Natural killer cell (primary cell): ENCODE results near the gene TRAF2. TPM values are rescaled to one million over a fixed set of nuclear protein-coding genes. Genes with fewer than 3 reads are reported as not detected.
A peak's percentile ranks its signal among the peaks of the same experiment; 100 is the strongest.

Source experiments
- ATAC-seq, 3 donors: fragments of 150-1000 bp in 2 of 3; fragments of 200-7000 bp in 1 of 3; cut with Tn5 transposase; 1 replicate in 1 of 3; 2 replicates in 2 of 3; pipeline ENCODE4 v1.10.0; 2021; ENCODE audit warnings: mild to moderate bottlenecking in 2 of 3, moderate library complexity in 2 of 3
- DNase-seq, 2 donors: peaks; one replicate each; pipeline versions ENCODE4 v3.0.0 to v3.0.0-alpha.2; 2013 to 2021; ENCODE audit warnings: mixed read lengths in 1 of 2
- H3K27ac ChIP-seq: one replicate; pipeline ENCODE4 v1.5.1; 2013; ENCODE audit warnings: mild to moderate bottlenecking, low read length
- H3K27me3 ChIP-seq: one replicate; pipeline ENCODE4 v1.6.1; 2013; ENCODE audit warnings: low read length; ENCODE audit not compliant: control insufficient read depth, insufficient read depth
- H3K36me3 ChIP-seq: one replicate; pipeline ENCODE4 v1.6.1; 2013; ENCODE audit warnings: low read length; ENCODE audit not compliant: control insufficient read depth, insufficient read depth
- H3K4me1 ChIP-seq: one replicate; pipeline ENCODE4 v1.6.1; 2013; ENCODE audit warnings: low read length; ENCODE audit not compliant: control insufficient read depth, insufficient read depth
- H3K4me3 ChIP-seq: one replicate; pipeline ENCODE4 v1.5.1; 2013; ENCODE audit warnings: low read length
- H3K9me3 ChIP-seq: one replicate; pipeline ENCODE4 v1.6.1; 2013; ENCODE audit warnings: low read length; ENCODE audit not compliant: control insufficient read depth, insufficient read depth
- H3K27ac Mint-ChIP-seq, 2 donors: one replicate each; pipeline ENCODE4 v1.8.0; 2022; ENCODE audit warnings: mild to moderate bottlenecking in 2 of 2, mixed read lengths in 2 of 2, moderate library complexity in 1 of 2
- H3K27me3 Mint-ChIP-seq, 2 donors: one replicate each; pipeline ENCODE4 v1.8.0; 2022; ENCODE audit warnings: low read depth in 2 of 2, mixed read lengths in 2 of 2
- H3K36me3 Mint-ChIP-seq: one replicate; pipeline ENCODE4 v1.8.0; 2022; ENCODE audit warnings: mixed read lengths
- H3K4me1 Mint-ChIP-seq, 2 donors: one replicate each; pipeline ENCODE4 v1.8.0; 2022; ENCODE audit warnings: mixed read lengths in 2 of 2
- H3K4me3 Mint-ChIP-seq: one replicate; pipeline ENCODE4 v1.8.0; 2022; ENCODE audit warnings: mild to moderate bottlenecking, moderate library complexity, mixed read lengths
- H3K9me3 Mint-ChIP-seq, 2 donors: one replicate each; pipeline ENCODE4 v1.8.0; 2022; ENCODE audit warnings: mixed read lengths in 2 of 2
- WGBS: methylation state at CpG from one replicate; pipeline ENCODE4 v1.1.7; 2013; ENCODE audit warnings: missing lambda C conversion rate; ENCODE audit not compliant: insufficient coverage; 5-methylcytosine and 5-hydroxymethylcytosine counted together
- intact Hi-C: fragments of 100-400 bp; cut with micrococcal nuclease; formaldehyde crosslinking; loops from one replicate; pipeline ENCODE4 v1.14.2; 2022
- total RNA-seq, 4 donors: library from RNA; stranded (reverse); fragments of 120-200 nt in 1 of 4; gene quantifications; one replicate each; pipeline versions ENCODE4 v1.2.3 to v1.2.4, GENCODE V29; 2013 to 2022
- TF ChIP-seq, protein P1 (sequence below): fragments of 200-600 bp; IDR thresholded peaks from one replicate; pipeline ENCODE4 v1.8.0; 2022; ENCODE audit warnings: antibody characterized with exemption

Gene TRAF2
- total RNA-seq, 3 donors from 2014 or later (not counting 1 experiment from before 2014, with no cell fraction given) = 17.4 to 35.5 (median 25.0) TPM

DNA sequence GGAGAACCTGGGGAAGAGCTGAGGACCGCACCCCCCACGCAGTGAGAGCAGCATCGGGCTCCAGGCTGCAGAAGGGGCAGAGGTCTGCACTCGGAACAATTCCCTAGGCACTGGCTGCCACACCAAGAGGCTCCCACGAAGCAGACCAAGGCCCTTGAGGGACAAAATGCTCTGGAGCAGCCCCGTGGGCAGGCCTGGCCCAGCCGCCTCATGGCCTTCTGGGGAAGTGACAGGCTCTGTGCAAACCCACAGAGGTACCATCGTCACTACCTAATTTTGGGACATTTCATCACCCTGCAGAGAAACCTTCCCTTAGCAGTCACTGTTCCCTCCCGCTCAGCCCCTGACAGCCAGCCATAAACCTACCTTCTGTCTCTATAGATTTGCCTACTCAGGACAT is 42.3 kb downstream of the TRAF2 start:
- intact Hi-C loops = no loop called here
- no peaks in the 10 kb centered on the region for H3K27me3 Mint-ChIP-seq
- no peak overlapping the region for H3K4me3 Mint-ChIP-seq
- Histone ChIP-seq H3K9me3 (no peaks in the 10 kb centered on the region), H3K4me1 (no peaks in the 10 kb centered on the region), H3K27me3 (no peaks in the 10 kb centered on the region), H3K4me3 (no peak overlapping the region), H3K27ac (no peak overlapping the region), H3K36me3 (peaks cover 18% of the 10 kb centered on the region)
- TF ChIP-seq, protein P1, sequence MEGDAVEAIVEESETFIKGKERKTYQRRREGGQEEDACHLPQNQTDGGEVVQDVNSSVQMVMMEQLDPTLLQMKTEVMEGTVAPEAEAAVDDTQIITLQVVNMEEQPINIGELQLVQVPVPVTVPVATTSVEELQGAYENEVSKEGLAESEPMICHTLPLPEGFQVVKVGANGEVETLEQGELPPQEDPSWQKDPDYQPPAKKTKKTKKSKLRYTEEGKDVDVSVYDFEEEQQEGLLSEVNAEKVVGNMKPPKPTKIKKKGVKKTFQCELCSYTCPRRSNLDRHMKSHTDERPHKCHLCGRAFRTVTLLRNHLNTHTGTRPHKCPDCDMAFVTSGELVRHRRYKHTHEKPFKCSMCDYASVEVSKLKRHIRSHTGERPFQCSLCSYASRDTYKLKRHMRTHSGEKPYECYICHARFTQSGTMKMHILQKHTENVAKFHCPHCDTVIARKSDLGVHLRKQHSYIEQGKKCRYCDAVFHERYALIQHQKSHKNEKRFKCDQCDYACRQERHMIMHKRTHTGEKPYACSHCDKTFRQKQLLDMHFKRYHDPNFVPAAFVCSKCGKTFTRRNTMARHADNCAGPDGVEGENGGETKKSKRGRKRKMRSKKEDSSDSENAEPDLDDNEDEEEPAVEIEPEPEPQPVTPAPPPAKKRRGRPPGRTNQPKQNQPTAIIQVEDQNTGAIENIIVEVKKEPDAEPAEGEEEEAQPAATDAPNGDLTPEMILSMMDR = no peak
- peaks cover 7 to 16% of the 10 kb centered on the region in 2 donors for H3K4me1 Mint-ChIP-seq
- WGBS = 87% methylated on average over 9 of the region's 9 CpGs
- no peaks in the 10 kb centered on the region for H3K9me3 Mint-ChIP-seq
- H3K36me3 Mint-ChIP-seq = no peaks in the 10 kb centered on the region
- ATAC-seq = peak in 1 of 3 donors; percentile 28
- H3K27ac Mint-ChIP-seq = peak overlapping the region in 1 of 2 donors; percentile 53
- no peak for DNase-seq

DNA sequence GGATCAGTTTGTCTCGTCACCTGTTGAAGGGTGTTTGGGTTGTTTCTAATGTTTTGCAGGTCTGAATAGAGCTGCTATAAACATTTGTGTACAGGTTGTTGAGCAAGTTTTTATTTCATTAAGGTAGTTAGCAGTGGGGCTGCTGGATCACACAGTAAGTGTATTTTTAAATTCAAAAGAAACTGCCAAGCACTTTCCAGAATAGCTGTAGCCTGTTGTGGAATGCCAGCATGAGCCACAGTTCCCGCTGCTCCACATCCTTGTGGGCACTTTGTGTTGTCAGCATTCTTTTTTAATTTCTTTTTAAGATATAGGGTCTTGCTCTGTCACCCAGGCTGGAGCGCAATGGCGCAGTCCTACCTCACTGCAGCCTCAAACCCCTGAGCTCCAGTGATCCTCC is 43.7 kb downstream of the TRAF2 start:
- H3K4me3 Mint-ChIP-seq = no peak overlapping the region
- H3K9me3 Mint-ChIP-seq = no peaks in the 10 kb centered on the region

DNA sequence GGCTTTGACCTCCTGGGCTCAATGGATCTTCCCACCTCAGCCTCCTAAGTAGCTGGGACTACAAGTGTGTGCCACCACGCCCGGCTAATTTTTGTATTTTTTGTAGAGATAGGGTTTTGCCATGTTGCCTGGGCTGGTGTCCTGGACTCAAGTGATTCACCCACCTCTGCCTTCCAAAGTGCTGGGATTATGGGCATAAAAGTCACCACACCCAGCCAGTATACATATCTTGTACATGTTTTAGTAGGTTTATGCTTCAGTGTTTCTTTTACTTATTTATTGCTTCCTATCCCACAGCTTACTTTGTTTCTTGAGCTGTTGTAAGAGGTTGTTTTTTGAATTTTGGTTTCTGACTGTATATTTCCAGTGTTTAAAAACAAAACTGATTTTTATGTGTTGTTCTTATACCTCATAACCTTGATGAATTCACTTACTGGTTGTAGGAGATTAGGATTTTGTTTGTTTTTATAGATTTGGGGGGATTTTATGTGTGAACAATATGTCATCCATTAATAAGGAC is 45.4 kb downstream of the TRAF2 start:
- H3K27me3 Mint-ChIP-seq = no peaks in the 10 kb centered on the region
- TF ChIP-seq, protein P1 = no peak
- ATAC-seq (no peak), DNase-seq (no peak)
- no CpG with 5 or more reads among the region's 2 CpGs for WGBS
- intact Hi-C loops = no loop called here
- H3K27ac Mint-ChIP-seq = no peak overlapping the region
- Histone ChIP-seq H3K36me3 (peaks cover 5% of the 10 kb centered on the region), H3K9me3 (no peaks in the 10 kb centered on the region), H3K27me3 (no peaks in the 10 kb centered on the region), H3K4me3 (no peak overlapping the region), H3K27ac (no peak overlapping the region), H3K4me1 (no peaks in the 10 kb centered on the region)
- no peaks in the 10 kb centered on the region for H3K36me3 Mint-ChIP-seq
- H3K9me3 Mint-ChIP-seq = no peaks in the 10 kb centered on the region
- H3K4me1 Mint-ChIP-seq = peaks cover 13 to 31% of the 10 kb centered on the region in 2 donors
- H3K4me3 Mint-ChIP-seq = no peak overlapping the region

More for the DNA sequence above, 43.7 kb downstream of the TRAF2 start:
- no peaks in the 10 kb centered on the region for H3K27me3 ChIP-seq
- H3K27me3 Mint-ChIP-seq = no peaks in the 10 kb centered on the region
- H3K27ac ChIP-seq = no peak overlapping the region
- DNase-seq = no peak
- no peak overlapping the region for H3K4me3 ChIP-seq
- no peaks in the 10 kb centered on the region for H3K9me3 ChIP-seq
- H3K36me3 ChIP-seq = peaks cover 18% of the 10 kb centered on the region
- H3K4me1 ChIP-seq = no peaks in the 10 kb centered on the region
- H3K27ac Mint-ChIP-seq = peak overlapping the region; percentile 35 to 36
- peaks cover 7 to 26% of the 10 kb centered on the region in 2 donors for H3K4me1 Mint-ChIP-seq
- ATAC-seq = no peak
- 100% methylated on average over 4 of the region's 4 CpGs for WGBS
- intact Hi-C loops = no loop called here
- no peaks in the 10 kb centered on the region for H3K36me3 Mint-ChIP-seq
- TF ChIP-seq, protein P1 = no peak

DNA sequence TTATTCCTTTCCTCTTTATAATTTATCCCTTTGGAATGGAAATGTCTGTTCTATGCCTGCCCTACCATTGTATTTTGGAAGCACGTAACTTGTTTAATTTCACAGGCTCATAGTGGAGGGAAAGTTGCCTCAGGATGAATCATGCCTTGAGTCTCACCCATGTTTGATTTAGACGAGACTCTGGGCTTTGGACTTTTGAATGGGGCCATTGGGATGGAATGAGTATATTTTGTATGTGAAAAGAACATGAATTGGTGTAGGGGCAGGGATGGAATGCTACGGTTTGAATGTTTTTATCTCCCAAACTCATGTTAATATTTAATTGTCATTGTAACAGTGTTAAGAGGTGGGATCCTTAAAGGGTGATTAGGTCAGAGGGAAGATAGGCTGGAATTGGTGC is 48.0 kb downstream of the TRAF2 start:
- TF ChIP-seq, protein P1 = no peak
- Histone ChIP-seq H3K9me3 (no peaks in the 10 kb centered on the region), H3K27ac (no peak overlapping the region), H3K36me3 (peaks cover 3% of the 10 kb centered on the region), H3K4me3 (no peak overlapping the region), H3K27me3 (no peaks in the 10 kb centered on the region), H3K4me1 (no peaks in the 10 kb centered on the region)
- Mint-ChIP-seq H3K4me1 (peaks cover 18 to 27% of the 10 kb centered on the region in 2 donors), H3K9me3 (no peaks in the 10 kb centered on the region), H3K36me3 (no peaks in the 10 kb centered on the region), H3K4me3 (no peak overlapping the region), H3K27me3 (no peaks in the 10 kb centered on the region), H3K27ac (no peak overlapping the region)
- WGBS = 94% methylated on average over 3 of the region's 3 CpGs
- no peak for ATAC-seq
- DNase-seq = no peak
- intact Hi-C loops = no loop called here
